HG02970 (cell line): ENCODE measurements around the gene RGS11.
"Not testable (repeated sequence)": the region's sequence is repeated elsewhere in the genome, so short reads cannot be mapped to it uniquely, and the experiment has no call there.

Experiments used
- ATAC-seq: cut with Tn5 transposase; IDR thresholded peaks from one replicate; pipeline ENCODE4 v1.9.1; 2021; ENCODE audit warnings: mild to moderate bottlenecking, moderate library complexity, moderate number of reproducible peaks; ENCODE audit not compliant: unreplicated experiment, low FRiP score

RGS11 gene

GRCh38 chr16:264440-264951 is 11.2 kb downstream of the RGS11 start:
- no peak for ATAC-seq

DNA sequence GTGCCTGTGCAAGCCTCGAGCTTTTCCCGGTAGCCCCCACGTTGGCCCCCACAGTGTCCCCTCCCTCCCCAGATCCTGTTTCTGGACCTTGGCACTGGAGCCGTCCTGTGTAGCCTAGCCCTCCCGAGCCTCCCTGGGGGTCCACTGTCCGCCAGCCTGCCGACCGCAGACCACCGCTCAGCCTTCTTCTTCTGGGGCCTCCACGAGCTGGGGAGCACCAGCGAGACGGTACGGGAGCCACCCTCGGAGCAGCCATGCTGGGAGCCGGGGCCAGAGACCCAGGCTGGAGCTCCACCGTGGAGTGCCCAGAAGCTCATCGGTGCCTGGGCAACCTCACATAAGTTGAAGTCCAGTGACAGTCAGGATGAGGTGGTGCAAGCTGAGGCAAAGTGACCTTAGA is 11.8 kb downstream of the RGS11 start:
- no peak for ATAC-seq

DNA sequence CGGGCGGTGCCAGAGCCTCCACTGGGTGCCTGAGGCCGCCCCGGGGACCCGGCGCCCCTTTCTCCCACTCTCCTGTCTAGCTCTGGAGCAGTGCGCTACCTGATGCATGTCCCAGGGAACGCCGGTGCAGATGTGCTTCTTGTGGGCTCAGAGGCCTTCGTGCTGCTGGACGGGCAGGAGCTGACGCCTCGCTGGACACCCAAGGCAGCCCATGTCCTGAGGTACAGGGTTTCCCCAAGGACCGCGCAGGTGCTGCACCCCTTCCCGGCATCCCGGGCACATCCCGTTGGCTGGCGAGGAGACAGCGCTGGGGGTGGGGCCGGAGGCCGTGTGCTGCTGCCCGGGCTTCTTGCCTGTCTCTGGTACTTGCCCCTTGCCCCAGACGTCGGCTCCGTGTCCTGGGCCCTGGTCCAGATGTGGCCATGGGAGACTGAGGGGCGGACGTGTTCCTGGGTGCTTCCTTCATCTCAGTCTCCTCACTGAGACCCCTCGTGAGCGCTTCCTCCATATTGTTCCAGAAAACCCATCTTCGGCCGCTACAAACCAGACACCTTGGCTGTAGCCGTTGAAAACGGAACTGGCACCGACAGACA is 12.5 kb downstream of the RGS11 start:
- ATAC-seq, result no peak

- ATAC-seq, result no peak
Measured at GRCh38 chr16:262121-262745, 13.5 kb downstream of the RGS11 start.

DNA sequence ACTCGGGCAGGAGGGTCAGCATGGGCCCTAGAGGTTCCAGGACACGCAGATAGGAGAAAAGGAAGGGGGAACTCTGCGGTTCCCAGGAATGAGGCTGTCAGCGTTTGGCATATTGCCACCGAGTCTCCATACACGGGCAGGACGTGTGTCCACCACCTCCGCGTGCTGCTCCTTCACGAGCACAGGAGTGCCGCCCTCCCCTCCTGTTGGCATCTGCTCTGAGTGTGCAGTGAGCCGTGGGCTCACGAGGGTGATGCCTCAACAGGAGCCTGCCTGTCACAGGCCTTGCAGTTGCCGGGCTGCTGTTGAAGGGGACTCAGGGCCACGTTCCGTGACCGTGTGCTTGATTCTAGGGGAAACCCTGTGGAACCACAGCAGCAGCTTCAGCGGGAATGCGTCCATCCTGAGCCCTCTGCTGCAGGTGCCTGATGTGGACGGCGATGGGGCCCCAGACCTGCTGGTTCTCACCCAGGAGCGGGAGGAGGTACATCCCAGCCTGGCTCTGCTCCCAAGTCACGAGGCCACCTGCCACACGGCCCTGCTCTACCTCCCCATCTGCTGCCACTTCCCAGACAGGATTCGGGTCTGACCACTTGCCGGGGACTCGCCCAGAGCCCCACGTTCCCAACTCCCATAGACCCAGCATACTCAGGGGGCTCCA is 14.6 kb downstream of the RGS11 start:
- ATAC-seq, result no peak

DNA sequence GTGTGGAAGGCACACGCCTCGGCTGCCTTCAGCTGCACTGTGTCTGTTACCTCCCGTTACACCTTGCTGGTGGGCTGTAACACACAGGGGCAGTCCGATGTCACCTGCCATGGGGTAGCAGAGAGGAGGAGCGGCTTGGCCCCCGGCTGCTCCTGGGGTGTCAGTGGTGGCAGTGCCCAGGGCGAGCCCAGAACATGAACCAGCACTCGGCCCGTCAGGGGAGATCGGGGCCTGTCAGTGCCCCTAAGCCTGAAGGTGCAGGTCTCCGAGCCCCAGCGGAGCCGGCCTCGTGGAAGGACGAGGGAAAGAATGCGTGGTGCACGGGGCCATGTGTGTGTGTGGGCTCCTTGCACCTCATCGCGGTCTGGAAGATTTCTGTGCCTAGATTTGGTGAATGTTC is 15.4 kb downstream of the RGS11 start:
- ATAC-seq, result no peak

DNA sequence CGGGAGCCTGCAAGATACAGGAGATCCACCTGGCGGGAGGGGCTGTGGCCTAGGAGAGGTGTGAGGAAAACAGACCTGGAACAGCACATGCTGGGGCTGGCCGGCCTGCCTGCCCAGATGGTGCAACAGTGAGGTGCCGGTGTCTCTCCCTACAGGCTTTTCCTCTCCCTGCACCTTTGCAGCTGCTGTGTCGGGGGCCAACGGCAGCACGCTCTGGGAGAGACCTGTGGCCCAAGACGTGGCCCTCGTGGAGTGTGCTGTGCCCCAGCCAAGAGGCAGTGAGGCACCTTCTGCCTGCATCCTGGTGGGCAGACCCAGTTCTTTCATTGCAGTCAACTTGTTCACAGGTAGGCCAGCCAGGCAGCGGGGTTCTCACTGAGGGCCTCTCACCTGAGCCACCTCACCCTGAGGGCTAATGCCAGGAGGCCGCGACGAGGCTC is 15.9 kb downstream of the RGS11 start:
- no peak for ATAC-seq

DNA sequence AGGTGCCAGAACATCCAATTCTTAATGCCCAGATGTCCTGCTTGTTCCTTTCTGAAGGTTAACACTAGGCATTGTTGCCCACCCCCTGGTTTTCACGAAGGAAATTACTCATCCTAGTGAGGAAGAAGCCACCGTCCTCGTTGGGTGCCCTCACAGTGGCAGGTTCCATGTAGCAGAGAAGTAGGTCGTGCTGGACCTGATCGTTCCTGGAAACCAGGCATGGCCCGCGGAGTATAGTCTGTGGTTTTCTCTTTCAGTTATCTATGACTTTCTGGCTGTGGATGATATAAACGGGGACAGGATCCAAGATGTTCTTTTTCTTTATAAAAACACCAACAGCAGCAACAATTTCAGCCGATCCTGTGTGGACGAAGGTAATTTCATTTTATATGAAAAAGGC is 16.5 kb downstream of the RGS11 start:
- no peak for ATAC-seq

DNA sequence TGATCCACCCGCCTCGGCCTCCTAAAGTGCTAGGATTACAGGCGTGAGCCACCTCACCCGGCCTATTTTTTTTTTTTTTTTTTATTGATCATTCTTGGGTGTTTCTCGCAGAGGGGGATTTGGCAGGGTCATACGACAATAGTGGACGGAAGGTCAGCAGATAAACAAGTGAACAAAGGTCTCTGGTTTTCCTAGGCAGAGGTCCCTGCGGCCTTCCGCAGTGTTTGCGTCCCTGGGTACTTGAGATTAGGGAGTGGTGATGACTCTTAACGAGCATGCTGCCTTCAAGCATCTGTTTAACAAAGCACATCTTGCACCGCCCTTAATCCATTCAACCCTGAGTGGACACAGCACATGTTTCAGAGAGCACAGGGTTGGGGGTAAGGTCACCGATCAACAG is 17.7 kb downstream of the RGS11 start:
- not testable (repeated sequence) for ATAC-seq

DNA sequence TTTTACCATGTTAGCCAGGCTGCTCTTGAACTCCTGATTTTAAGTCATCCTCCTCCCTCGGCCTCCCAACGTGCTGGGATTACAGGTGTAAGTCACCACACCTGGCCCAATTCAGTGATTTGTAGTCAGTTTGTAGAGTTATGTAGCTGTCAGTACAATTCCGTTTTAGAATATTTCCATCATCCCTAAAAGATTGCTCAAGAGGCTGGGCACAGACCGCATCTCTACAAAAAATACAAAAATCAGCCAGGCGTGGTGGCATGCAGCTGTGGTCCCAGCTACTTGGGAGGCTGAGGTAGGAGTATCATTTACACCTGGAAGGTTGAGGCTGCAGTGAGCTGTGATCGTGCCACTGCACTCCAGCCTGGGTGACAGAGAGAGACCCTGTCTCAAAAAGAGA is 20.6 kb downstream of the RGS11 start:
- no peak for ATAC-seq

- no peak for ATAC-seq
Measured at GRCh38 chr16:254461-254860, 21.3 kb downstream of the RGS11 start.

- no peak for ATAC-seq
Measured at GRCh38 chr16:253833-254232, 21.9 kb downstream of the RGS11 start.

DNA sequence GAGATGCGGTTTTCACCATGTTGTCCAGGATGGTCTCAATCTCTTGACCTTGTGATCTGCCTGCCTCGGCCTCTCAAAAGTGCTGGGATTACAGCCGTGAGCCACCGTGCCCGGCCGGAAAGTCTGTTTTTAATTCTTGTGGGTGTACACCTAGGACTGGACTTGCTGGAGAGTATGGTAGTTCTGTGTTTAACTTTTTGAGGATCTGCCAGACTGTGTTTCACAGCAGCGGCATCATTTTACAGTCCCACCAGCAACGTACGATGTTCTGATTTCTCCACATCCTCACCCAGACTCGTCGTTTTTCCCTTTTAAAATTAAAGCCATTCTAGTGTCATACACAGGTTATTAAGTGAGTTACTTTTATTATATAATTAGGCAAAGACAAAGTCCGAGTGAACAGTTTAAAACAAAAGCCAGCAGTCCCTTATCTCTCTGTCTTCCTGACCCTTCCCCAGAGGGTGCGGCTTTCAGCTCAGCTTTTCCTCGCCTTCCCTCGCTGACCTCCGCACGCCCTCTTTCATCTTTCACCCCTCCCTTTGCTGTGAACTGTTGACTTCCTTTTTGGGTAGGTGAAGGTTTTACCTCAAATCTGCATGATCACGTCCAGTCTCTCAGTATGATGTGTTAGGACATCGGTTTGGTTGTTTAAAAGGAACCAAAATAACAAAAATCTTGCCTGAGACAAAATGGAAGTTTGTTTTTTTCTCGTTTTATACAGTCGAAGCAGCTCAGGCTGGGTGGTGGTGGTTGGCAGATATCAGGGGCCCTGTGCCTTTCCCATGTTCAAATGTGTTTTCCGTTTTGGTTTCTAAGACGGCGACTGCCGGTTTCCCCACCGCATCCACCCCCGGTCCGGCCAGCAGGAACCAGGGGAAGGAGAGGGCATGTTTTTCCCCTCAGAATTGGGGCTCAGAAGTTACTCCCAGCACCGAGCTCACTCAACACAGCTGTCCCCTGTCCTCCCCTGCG is 23.1 kb downstream of the RGS11 start:
- ATAC-seq, result no peak

- ATAC-seq, result no peak
Measured at GRCh38 chr16:249431-249830, 26.3 kb downstream of the RGS11 start.

DNA sequence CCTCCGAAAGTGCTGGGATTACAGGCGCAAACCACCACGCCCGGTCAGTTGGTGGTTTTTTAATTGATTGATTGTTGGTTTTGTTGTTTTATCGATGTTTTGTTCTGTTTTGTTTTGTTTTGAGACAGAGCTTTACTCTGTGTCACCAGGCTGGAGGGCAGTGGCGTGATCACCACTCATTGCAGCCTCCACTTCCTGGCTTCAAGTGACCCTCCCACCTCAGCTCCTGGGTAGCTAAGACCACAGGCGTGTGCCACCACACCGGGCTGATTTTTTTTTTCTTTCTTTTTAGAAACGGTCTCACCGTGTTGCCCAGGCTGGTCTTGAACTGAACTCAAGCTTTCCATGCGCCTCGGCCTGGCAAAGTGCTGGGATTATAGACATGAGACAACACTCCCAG is 28.7 kb downstream of the RGS11 start:
- ATAC-seq, result no peak

GRCh38 chr16:245105-245504 is 30.6 kb downstream of the RGS11 start:
- no peak for ATAC-seq

- ATAC-seq, result no peak
Measured at GRCh38 chr16:243348-243747, 32.4 kb downstream of the RGS11 start.

- ATAC-seq, result no peak
Measured at GRCh38 chr16:242281-242680, 33.5 kb downstream of the RGS11 start.

- no peak for ATAC-seq
Measured at GRCh38 chr16:240559-240958, 35.2 kb downstream of the RGS11 start.

GRCh38 chr16:239948-240277 is 35.8 kb downstream of the RGS11 start:
- no peak for ATAC-seq
